Measurements from ENCODE around the gene CAPN1.

Gene CAPN1

GRCh38 chr11:65260756-65261590 is 79.2 kb downstream of the CAPN1 start:
- DNase-seq (ENCODE audit: low read depth) = no peak

Measured in ELR (cell line).